ENCODE measurements around the gene MGMT. TPM values are rescaled to one million over a fixed set of nuclear protein-coding genes. Genes with fewer than 3 reads are reported as not detected.

The MGMT gene
- total RNA-seq, 3 donors from 2014 or later = 34.1 to 57.8 (median 46.7) TPM

DNA sequence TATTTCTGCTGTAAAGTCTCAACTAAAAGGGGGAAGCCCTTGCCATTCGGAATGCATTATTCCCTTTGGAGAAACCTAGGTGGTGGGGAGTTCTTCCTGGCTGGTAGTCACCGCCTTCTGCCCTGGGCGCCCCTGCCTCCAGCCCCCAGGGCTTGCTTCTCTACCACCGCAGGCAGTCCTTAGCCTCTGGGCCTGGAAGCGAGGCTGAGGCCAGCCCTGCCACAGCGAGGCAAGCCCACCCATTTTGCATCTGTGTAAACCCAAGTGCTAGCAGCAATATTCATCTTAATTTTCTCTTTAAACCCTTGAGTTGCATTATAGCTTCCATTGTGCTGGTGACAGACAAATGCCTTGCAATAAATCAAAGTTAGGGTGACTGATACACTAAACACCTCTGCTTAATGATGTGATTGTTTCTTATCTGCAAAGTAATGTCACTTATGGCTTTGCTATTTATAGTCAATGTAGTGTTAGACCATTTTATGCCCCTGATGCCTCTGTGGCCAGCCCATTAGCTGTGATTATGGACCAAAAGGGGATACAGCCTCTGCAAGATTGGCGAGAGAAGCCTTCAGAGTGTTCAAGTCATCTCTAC is 26.2 kb upstream of the MGMT start:
- no peaks in the 10 kb centered on the region for H3K27me3 ChIP-seq
- intact Hi-C loops (cut with DNase I; ENCODE audit: low total_unique reads) = no loop called here

DNA sequence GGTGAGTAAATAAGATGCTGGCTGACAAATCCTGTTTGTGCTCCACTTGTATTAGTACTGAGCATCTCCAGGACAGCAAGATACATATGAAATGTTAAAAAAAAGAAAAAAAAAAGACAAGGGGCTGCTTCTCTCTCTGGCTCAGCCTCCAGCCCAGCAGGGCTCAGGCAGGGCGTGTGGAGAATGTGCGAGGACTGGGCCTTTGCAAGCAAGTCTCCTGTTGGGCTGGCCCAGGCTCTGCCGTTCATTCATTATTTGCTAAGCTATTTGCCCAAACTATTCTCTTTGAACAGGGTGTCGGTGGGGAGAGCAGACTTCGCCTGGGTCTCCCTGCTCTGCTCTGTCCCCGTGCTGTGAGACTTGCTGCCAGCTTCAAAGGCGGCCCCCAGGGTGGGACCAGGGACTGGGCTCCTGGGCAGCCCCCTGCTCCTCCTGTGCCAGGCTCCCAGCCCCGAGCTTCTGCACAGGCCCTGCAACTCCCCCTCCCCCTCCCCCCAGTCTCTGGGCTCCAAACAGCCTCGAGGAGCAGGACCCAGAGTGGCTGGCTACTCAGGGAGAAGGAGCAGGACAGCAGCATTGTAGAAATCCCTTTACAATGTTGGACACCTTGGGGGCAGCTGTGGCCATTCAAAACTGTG is 25.6 kb upstream of the MGMT start:
- Histone ChIP-seq H3K27me3 (no peaks in the 10 kb centered on the region), H3K4me1 (no peaks in the 10 kb centered on the region), H3K36me3 (no peaks in the 10 kb centered on the region), H3K27ac (no peak overlapping the region), H3K9me3 (no peaks in the 10 kb centered on the region), H3K4me3 (no peak overlapping the region)
- intact Hi-C loops (cut with DNase I; ENCODE audit: low total_unique reads) = no loop called here
- DNase-seq (ENCODE audit: low spot score in 2 of 2) = no peak
- TF ChIP-seq, protein P1, sequence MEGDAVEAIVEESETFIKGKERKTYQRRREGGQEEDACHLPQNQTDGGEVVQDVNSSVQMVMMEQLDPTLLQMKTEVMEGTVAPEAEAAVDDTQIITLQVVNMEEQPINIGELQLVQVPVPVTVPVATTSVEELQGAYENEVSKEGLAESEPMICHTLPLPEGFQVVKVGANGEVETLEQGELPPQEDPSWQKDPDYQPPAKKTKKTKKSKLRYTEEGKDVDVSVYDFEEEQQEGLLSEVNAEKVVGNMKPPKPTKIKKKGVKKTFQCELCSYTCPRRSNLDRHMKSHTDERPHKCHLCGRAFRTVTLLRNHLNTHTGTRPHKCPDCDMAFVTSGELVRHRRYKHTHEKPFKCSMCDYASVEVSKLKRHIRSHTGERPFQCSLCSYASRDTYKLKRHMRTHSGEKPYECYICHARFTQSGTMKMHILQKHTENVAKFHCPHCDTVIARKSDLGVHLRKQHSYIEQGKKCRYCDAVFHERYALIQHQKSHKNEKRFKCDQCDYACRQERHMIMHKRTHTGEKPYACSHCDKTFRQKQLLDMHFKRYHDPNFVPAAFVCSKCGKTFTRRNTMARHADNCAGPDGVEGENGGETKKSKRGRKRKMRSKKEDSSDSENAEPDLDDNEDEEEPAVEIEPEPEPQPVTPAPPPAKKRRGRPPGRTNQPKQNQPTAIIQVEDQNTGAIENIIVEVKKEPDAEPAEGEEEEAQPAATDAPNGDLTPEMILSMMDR (IDR thresholded peaks at IDR 0.05) = no peak
- no peak for TF ChIP-seq POLR2AphosphoS5 (IDR thresholded peaks at IDR 0.05)
- TF ChIP-seq POLR2A (IDR thresholded peaks at IDR 0.05) = no peak

More for the DNA sequence above, 26.2 kb upstream of the MGMT start:
- no peak for TF ChIP-seq POLR2AphosphoS5 (IDR thresholded peaks at IDR 0.05)
- TF ChIP-seq POLR2A (IDR thresholded peaks at IDR 0.05) = no peak
- TF ChIP-seq, protein P1 (IDR thresholded peaks at IDR 0.05) = no peak
- H3K4me1 ChIP-seq = no peaks in the 10 kb centered on the region
- no peaks in the 10 kb centered on the region for H3K9me3 ChIP-seq
- H3K27ac ChIP-seq = no peak overlapping the region
- H3K4me3 ChIP-seq = no peak overlapping the region
- no peak for DNase-seq (ENCODE audit: low spot score in 2 of 2)
- no peaks in the 10 kb centered on the region for H3K36me3 ChIP-seq

DNA sequence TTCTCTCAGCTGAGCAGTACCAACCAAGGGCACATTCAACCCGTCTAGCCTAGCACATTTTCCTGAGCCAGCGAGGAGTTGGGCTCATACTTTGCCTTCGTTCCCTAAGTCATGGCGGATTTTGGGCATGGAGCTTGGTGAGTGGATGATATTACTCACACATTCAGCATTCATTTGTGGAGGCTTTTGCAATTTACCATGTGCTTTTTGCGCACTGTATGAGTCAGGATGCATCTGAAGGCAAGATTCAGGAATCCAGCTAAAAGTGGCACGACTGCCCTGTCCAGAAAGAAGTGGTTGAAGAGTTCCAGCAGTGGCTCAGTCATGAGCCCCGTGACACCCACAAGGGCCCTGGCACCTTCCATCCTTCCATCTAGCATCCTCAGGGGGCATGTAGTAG is 24.2 kb upstream of the MGMT start:
- Histone ChIP-seq H3K9me3 (no peaks in the 10 kb centered on the region), H3K27ac (no peak overlapping the region), H3K36me3 (no peaks in the 10 kb centered on the region), H3K4me1 (no peaks in the 10 kb centered on the region), H3K4me3 (no peak overlapping the region), H3K27me3 (no peaks in the 10 kb centered on the region)
- intact Hi-C loops (cut with DNase I; ENCODE audit: low total_unique reads) = no loop called here
- TF ChIP-seq POLR2AphosphoS5 (IDR thresholded peaks at IDR 0.05) = no peak
- no peak for DNase-seq (ENCODE audit: low spot score in 2 of 2)

DNA sequence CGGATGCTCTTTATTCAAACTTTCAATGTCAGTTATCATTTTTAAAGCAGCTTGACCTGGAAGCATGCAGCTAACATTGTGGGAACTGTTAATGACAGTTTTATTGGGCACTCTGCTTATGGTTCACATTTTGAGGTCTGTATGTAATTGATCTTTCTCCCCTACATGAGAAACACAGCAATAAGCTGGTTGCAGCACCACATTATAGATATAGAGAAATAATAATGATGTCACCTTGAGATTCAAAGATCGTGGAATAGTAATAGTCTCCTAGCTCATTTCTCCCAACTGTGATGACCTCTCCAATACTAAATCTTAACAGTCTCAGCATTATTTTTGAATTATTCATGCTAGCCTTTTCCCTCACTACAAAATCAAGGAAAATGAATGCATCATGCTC is 22.7 kb upstream of the MGMT start:
- DNase-seq (ENCODE audit: low spot score in 2 of 2) = no peak
- H3K27me3 ChIP-seq = no peaks in the 10 kb centered on the region
- no peak overlapping the region for H3K4me3 ChIP-seq
- no peaks in the 10 kb centered on the region for H3K36me3 ChIP-seq
- intact Hi-C loops (cut with DNase I; ENCODE audit: low total_unique reads) = no loop called here
- no peaks in the 10 kb centered on the region for H3K4me1 ChIP-seq
- no peak overlapping the region for H3K27ac ChIP-seq
- TF ChIP-seq, protein P1 (IDR thresholded peaks at IDR 0.05) = no peak
- TF ChIP-seq POLR2A (IDR thresholded peaks at IDR 0.05) (no peak), POLR2AphosphoS5 (IDR thresholded peaks at IDR 0.05) (no peak)
- H3K9me3 ChIP-seq = no peaks in the 10 kb centered on the region

DNA sequence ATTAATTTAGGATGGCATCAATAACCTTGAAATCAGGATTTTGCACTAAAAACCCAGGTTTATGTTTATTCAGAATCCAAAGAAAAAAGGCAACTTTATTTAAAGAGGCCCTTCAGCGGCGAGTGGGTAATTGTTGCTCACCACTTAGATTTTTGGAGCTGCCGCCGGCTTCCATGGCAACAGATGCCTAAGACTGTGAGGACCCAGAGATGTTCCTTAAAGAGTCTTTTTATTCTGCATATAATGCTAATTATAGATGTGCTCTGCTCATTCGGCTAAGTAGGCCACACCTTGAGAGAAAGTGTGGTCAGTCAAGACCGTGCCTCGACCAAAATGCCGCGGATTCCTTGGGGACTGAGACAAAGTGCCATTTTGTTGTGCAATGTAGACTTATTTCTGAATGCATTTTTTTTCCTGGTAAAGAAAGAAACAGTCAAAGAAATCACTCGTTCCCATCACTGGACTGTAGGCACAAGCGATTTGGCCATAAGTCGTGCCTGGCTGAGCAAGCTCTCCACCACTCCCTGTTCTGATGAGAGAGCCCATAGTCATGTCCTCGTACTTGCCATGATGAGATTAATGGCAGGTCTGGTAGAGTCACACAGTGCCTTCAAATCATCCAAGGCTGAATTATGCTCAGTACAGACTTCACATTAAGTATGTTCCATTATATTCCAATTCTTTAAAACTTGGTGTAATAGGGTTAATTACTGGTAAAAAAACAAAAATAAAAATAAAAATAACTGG is 21.4 kb upstream of the MGMT start:
- TF ChIP-seq POLR2AphosphoS5 (IDR thresholded peaks at IDR 0.05) = no peak
- TF ChIP-seq POLR2A (IDR thresholded peaks at IDR 0.05) = no peak
- TF ChIP-seq, protein P1 (IDR thresholded peaks at IDR 0.05) = no peak
- Histone ChIP-seq H3K36me3 (no peaks in the 10 kb centered on the region), H3K4me3 (no peak overlapping the region), H3K4me1 (no peaks in the 10 kb centered on the region), H3K27me3 (no peaks in the 10 kb centered on the region), H3K27ac (no peak overlapping the region), H3K9me3 (no peaks in the 10 kb centered on the region)
- DNase-seq (ENCODE audit: low spot score in 2 of 2) = no peak
- intact Hi-C loops (cut with DNase I; ENCODE audit: low total_unique reads) = no loop called here
